ENCODE data around the gene EID2B. TPM values are rescaled to one million over a fixed set of nuclear protein-coding genes. Genes with fewer than 3 reads are reported as not detected.

Gene EID2B
- total RNA-seq, 2 donors from 2014 or later: 2.3 to 2.4 TPM

Other genes starting within 250 kb of the EID2B start
- not detected for gene IFNL1, start 236.4 kb downstream of the EID2B start, total RNA-seq
- gene LRFN1, start 212.0 kb downstream of the EID2B start, total RNA-seq: 1 to 10 TPM in 1 of 2 donors, under 1 TPM in 1; 0.55 to 1.4 TPM
- 10 to 100 TPM; 29.6 to 43.8 TPM for gene GMFG, start 196.8 kb downstream of the EID2B start, total RNA-seq
- 10 to 100 TPM; 44.5 to 72.2 TPM for gene SAMD4B, start 190.4 kb downstream of the EID2B start, total RNA-seq
- gene PAF1, start 141.7 kb downstream of the EID2B start, total RNA-seq: 10 to 100 TPM; 34.5 to 38.4 TPM
- 10 to 100 TPM; 21.3 to 25.1 TPM for gene MED29, start 141.5 kb downstream of the EID2B start, total RNA-seq
- gene ZFP36, start 126.0 kb downstream of the EID2B start, total RNA-seq: 100 to 1,000 TPM in 1 of 2 donors, 10 to 100 TPM in 1; 93.5 to 156 TPM
- 10 to 100 TPM; 13.7 to 28.0 TPM for gene PLEKHG2, start 120.2 kb downstream of the EID2B start, total RNA-seq
- 1,000 to 10,000 TPM; 1,273 to 1,597 TPM for gene RPS16, start 96.9 kb downstream of the EID2B start, total RNA-seq
- 10 to 100 TPM; 61.1 to 70.1 TPM for gene SUPT5H, start 87.3 kb downstream of the EID2B start, total RNA-seq
- 10 to 100 TPM; 60.3 to 71.2 TPM for gene TIMM50, start 52.0 kb downstream of the EID2B start, total RNA-seq
- gene DLL3, start 33.9 kb downstream of the EID2B start, total RNA-seq: not detected
- not detected for gene SELENOV, start 17.7 kb downstream of the EID2B start, total RNA-seq
- 10 to 100 TPM; 11.0 to 14.8 TPM for gene EID2, start 7.3 kb upstream of the EID2B start, total RNA-seq
- not detected for gene LGALS13, start 69.7 kb upstream of the EID2B start, total RNA-seq
- gene LGALS16, start 123.1 kb upstream of the EID2B start, total RNA-seq: not detected
- gene LGALS14, start 171.6 kb upstream of the EID2B start, total RNA-seq: not detected
- gene CLC, start 205.2 kb upstream of the EID2B start, total RNA-seq: not detected
- gene LEUTX, start 246.0 kb upstream of the EID2B start, total RNA-seq: not detected

All from left cardiac atrium (tissue), 2 donors.